Measurements from ENCODE around the gene MCM3AP.

MCM3AP gene

GRCh38 chr21:46216132-46216747 lies 69.2 kb downstream of the MCM3AP start:
- H3K79me2 ChIP-seq (ENCODE audit: control insufficient read depth, low read length), result peaks cover 17% of the 10 kb centered on the region
- TF ChIP-seq EZH2phosphoT487 (IDR thresholded peaks at IDR 0.05; ENCODE audit: borderline replicate concordance, low read length) (no peak), CTCF (IDR thresholded peaks at IDR 0.05; ENCODE audit: low read depth, low read length, poor library complexity, severe bottlenecking) (no peak)
- no peaks in the 10 kb centered on the region for H3F3A ChIP-seq (ENCODE audit: control insufficient read depth, insufficient read depth)
- H3K27me3 ChIP-seq (ENCODE audit: control insufficient read depth, low read length), result no peaks in the 10 kb centered on the region
- no peak overlapping the region for H3K4me3 ChIP-seq (ENCODE audit: low read length)
- H3K9me2 ChIP-seq (replicated peaks; ENCODE audit: control insufficient read depth, low read length), result no peaks in the 10 kb centered on the region
- H3K9me3 ChIP-seq (ENCODE audit: control insufficient read depth, insufficient read depth, low read length), result no peaks in the 10 kb centered on the region
- H3K4me2 ChIP-seq (ENCODE audit: low read length), result no peak overlapping the region
- no peak overlapping the region for H3K27ac ChIP-seq (ENCODE audit: low read depth, low read length)
- H3K36me3 ChIP-seq (ENCODE audit: control insufficient read depth, low read length), result peaks cover 79% of the 10 kb centered on the region
- H4K20me1 ChIP-seq (ENCODE audit: control insufficient read depth, insufficient read depth, low read depth, low read length), result no peaks in the 10 kb centered on the region
- H3K4me1 ChIP-seq (ENCODE audit: control insufficient read depth, low read length), result no peaks in the 10 kb centered on the region

- Histone ChIP-seq H3K27ac (ENCODE audit: low read depth, low read length) (no peak overlapping the region), H3F3A (ENCODE audit: control insufficient read depth, insufficient read depth) (no peaks in the 10 kb centered on the region), H3K79me2 (ENCODE audit: control insufficient read depth, low read length) (peaks cover 14% of the 10 kb centered on the region), H3K9me2 (replicated peaks; ENCODE audit: control insufficient read depth, low read length) (no peaks in the 10 kb centered on the region), H3K4me2 (ENCODE audit: low read length) (no peak overlapping the region), H3K36me3 (ENCODE audit: control insufficient read depth, low read length) (peaks cover 76% of the 10 kb centered on the region), H4K20me1 (ENCODE audit: control insufficient read depth, insufficient read depth, low read depth, low read length) (no peaks in the 10 kb centered on the region), H3K4me3 (ENCODE audit: low read length) (no peak overlapping the region), H3K27me3 (ENCODE audit: control insufficient read depth, low read length) (no peaks in the 10 kb centered on the region), H3K4me1 (ENCODE audit: control insufficient read depth, low read length) (no peaks in the 10 kb centered on the region), H3K9me3 (ENCODE audit: control insufficient read depth, insufficient read depth, low read length) (no peaks in the 10 kb centered on the region)
- TF ChIP-seq CTCF (IDR thresholded peaks at IDR 0.05; ENCODE audit: low read depth, low read length, poor library complexity, severe bottlenecking) (no peak), EZH2phosphoT487 (IDR thresholded peaks at IDR 0.05; ENCODE audit: borderline replicate concordance, low read length) (no peak)
Measured at GRCh38 chr21:46215436-46216131, 69.8 kb downstream of the MCM3AP start.

GRCh38 chr21:46214478-46215340 lies 70.7 kb downstream of the MCM3AP start:
- Histone ChIP-seq H3K9me2 (replicated peaks; ENCODE audit: control insufficient read depth, low read length) (no peaks in the 10 kb centered on the region), H3K4me2 (ENCODE audit: low read length) (no peak overlapping the region), H3K4me1 (ENCODE audit: control insufficient read depth, low read length) (no peaks in the 10 kb centered on the region), H3K27me3 (ENCODE audit: control insufficient read depth, low read length) (no peaks in the 10 kb centered on the region), H3K27ac (ENCODE audit: low read depth, low read length) (no peak overlapping the region), H4K20me1 (ENCODE audit: control insufficient read depth, insufficient read depth, low read depth, low read length) (no peaks in the 10 kb centered on the region), H3F3A (ENCODE audit: control insufficient read depth, insufficient read depth) (no peaks in the 10 kb centered on the region), H3K4me3 (ENCODE audit: low read length) (no peak overlapping the region), H3K9me3 (ENCODE audit: control insufficient read depth, insufficient read depth, low read length) (no peaks in the 10 kb centered on the region), H3K79me2 (ENCODE audit: control insufficient read depth, low read length) (peaks cover 8% of the 10 kb centered on the region), H3K36me3 (ENCODE audit: control insufficient read depth, low read length) (peaks cover 72% of the 10 kb centered on the region)
- TF ChIP-seq CTCF (IDR thresholded peaks at IDR 0.05; ENCODE audit: low read depth, low read length, poor library complexity, severe bottlenecking), result no peak
- TF ChIP-seq EZH2phosphoT487 (IDR thresholded peaks at IDR 0.05; ENCODE audit: borderline replicate concordance, low read length), result no peak

Data from DOHH2 (cell line).